Mammary epithelial cell (primary cell): ENCODE measurements around the gene ITPR2.

Experiments
- EZH2 ChIP-seq: IDR thresholded peaks from 2 replicates; pipeline ENCODE4 v1.6.1; 2012; ENCODE audit warnings: low read length, inconsistent platforms, borderline replicate concordance
- TF ChIP-seq, protein P1 (sequence below), 2 donors: IDR thresholded peaks in 1 of 2; conservative IDR thresholded peaks in 1 of 2; 2 replicates each; pipeline ENCODE4 v1.5.1; 2011 to 2012; ENCODE audit warnings: inconsistent platforms in 2 of 2, low read length in 2 of 2, mild to moderate bottlenecking in 2 of 2, control low read depth in 1 of 2, low read depth in 1 of 2; ENCODE audit not compliant: insufficient read depth in 1 of 2; ENCODE audit errors: extremely low read depth in 1 of 2

DNA sequence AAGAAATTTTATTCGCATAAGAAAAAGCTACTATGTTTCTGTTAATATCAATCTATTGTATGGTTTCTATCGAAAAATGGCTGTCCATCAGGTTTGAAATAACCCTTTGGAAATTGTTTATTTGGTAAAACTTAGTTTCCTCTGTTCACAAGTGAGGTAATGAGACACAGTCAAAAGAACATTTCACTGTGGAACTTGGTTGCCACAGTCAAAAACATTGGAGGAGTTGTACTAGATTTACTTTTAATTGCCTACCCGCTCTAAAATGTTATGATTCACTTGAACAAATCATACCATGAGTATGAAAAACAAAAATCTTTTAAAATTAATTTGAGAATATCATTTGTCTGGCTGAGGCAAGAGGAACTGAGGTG, 46.5 kb downstream of the ITPR2 start:
- TF ChIP-seq, protein P1, sequence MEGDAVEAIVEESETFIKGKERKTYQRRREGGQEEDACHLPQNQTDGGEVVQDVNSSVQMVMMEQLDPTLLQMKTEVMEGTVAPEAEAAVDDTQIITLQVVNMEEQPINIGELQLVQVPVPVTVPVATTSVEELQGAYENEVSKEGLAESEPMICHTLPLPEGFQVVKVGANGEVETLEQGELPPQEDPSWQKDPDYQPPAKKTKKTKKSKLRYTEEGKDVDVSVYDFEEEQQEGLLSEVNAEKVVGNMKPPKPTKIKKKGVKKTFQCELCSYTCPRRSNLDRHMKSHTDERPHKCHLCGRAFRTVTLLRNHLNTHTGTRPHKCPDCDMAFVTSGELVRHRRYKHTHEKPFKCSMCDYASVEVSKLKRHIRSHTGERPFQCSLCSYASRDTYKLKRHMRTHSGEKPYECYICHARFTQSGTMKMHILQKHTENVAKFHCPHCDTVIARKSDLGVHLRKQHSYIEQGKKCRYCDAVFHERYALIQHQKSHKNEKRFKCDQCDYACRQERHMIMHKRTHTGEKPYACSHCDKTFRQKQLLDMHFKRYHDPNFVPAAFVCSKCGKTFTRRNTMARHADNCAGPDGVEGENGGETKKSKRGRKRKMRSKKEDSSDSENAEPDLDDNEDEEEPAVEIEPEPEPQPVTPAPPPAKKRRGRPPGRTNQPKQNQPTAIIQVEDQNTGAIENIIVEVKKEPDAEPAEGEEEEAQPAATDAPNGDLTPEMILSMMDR (conservative IDR thresholded peaks at IDR 0.05 in 1 of 2, IDR thresholded peaks at IDR 0.05 in 1 of 2; ENCODE audit: extremely low read depth in 1 of 2, insufficient read depth in 1 of 2, low read depth in 1 of 2, low read length in 2 of 2): no peak
- no peak for TF ChIP-seq EZH2
